Activated CD8-positive, alpha-beta memory T cell treated with anti-CD3 and anti-CD28 coated beads for 36 hours (primary cell): Measurements from ENCODE around the gene ZNF439. TPM values are rescaled to one million over a fixed set of nuclear protein-coding genes. Genes with fewer than 3 reads are reported as not detected.
"Not testable (repeated sequence)": the region's sequence is repeated elsewhere in the genome, so short reads cannot be mapped to it uniquely, and the experiment has no call there.

Source experiments
- CTCF ChIA-PET: fragments of 350-600 bp; sonication (Branson Sonifier 250); formaldehyde crosslinking; loops from one replicate; lab custom pipeline; 2021; ENCODE audit warnings: antibody characterized with exemption; lab: Charles Lee
- POLR2A ChIA-PET: fragments of 350-600 bp; sonication (Branson Sonifier 250); formaldehyde crosslinking; loops from one replicate; lab custom pipeline; 2021; ENCODE audit warnings: antibody characterized with exemption; lab: Charles Lee
- total RNA-seq, 2 experiments: library from RNA; stranded (reverse); gene quantifications; one replicate each; pipeline ENCODE4 v1.2.3, GENCODE V29; 2021

Gene ZNF439
- total RNA-seq, 2 experiments from 2014 or later, result 6.0 to 6.8 TPM

DNA sequence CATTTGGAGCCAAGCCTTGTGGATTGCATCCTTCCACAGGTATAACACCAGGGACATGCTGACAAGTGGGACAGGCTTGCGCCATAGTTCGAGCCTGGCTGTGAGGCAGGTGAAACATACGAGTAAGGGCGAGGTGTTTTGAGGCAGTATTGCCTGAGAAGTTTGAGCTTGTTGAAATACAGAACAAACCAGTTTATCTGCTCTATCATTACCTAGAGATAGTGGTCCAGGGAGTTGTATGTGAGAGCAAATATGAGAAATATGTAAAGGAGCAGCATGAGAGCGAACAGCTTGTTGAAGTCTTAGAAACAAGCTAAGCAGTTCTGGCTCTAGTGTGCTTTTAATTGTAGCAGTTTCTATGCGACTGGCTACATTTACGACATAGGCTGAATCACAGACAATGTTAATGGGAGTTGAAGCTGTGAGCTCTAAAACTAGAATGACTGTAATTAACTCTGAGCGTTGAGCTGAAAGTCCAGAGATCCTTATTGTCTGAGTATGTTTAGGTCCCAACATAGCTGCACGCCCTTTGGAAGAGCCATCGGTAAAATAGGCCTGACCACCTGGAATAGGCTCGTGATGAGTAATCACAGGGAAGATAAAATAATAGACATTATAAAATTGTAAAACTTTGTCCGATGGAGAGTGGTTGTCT, 8.2 kb downstream of the ZNF439 start:
- ChIA-PET CTCF (no interaction called here), POLR2A (no interaction called here)

DNA sequence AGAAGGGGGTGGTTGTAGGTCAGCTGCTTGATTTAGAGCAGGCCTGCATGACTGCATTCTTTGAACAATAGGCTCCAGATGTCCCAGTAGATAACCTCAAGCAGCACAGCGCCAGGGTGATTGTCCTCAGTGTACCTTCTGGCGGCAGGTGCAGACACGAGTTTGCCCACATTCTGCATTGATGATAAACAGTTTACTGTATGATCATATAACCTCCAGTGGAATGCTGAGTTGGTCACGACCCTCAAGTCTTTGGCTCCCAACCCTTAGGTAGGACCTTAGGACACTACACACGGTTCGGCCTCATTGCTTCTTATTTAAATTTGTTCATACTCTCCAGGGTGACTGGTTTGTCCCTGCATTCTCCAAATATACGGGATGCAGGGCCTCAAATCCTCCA, 12.2 kb downstream of the ZNF439 start:
- POLR2A ChIA-PET, result no interaction called here
- CTCF ChIA-PET, result no interaction called here

DNA sequence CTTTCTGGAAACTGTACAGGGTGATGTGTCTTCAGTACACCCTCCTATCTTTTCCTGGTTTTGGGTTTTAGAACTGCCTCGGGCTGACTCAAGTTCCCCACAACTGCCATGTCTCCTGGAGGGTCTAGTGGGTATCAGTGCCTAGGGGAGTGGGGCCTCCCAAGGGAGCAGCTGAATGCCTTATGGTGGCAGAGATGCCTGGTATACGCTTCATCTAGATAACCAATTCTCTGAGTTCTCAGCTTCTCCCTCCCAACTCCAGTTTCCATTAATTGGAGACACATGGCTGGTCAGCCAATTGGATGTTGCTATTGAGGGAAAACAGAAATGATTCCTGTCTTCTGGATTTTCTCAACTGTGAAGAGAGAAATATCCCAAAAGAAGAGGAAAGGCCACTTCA, 12.8 kb downstream of the ZNF439 start:
- ChIA-PET POLR2A (no interaction called here), CTCF (no interaction called here)

DNA sequence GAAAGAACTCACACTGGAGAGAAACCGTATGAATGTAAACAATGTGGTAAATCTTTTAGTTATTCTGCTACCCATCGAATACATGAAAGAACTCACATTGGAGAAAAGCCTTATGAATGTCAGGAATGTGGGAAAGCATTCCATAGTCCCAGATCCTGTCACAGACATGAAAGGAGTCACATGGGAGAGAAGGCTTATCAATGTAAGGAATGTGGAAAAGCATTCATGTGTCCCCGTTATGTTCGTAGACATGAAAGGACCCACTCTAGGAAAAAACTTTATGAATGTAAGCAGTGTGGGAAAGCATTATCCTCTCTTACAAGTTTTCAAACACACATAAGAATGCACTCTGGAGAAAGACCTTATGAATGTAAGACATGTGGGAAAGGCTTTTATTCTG, 19.2 kb downstream of the ZNF439 start:
- POLR2A ChIA-PET, CTCF ChIA-PET: not testable (repeated sequence)

DNA sequence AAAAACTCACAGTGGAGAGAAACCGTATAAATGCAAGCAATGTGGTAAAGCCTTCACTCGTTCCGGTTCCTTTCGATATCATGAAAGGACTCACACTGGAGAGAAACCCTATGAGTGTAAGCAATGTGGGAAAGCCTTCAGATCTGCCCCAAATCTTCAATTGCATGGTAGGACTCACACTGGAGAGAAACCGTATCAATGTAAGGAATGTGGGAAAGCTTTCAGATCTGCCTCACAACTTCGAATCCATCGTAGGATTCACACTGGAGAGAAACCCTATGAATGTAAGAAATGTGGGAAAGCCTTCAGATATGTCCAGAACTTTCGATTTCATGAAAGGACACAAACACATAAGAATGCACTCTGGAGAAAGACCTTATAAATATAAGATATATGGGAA, 19.7 kb downstream of the ZNF439 start:
- ChIA-PET POLR2A (no interaction called here), CTCF (no interaction called here)

DNA sequence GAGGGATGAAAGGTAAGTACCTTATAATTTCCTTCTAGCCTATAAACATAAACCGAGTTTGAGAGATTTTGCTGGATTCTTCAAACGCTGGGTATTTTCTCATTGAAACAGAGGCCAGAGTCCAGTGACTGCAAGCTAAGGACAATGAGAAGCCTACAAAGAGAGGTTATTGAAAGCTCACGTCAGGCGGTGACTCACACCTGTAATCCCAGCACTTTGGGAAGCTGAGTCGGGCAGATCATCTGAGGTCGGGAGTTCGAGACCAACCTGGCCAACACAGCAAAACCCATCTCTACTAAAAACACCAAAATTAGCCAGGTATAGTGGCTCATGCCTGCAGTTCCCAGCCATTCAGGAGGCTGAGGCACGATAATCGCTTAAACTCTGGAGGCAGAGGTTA, 24.1 kb downstream of the ZNF439 start:
- POLR2A ChIA-PET, result no interaction called here
- CTCF ChIA-PET, result interaction anchor here (1.6 kb wide), 1 partner anchor 11 kb away, joined by 3 read pairs; no protein-coding TSS in a partner anchor

DNA sequence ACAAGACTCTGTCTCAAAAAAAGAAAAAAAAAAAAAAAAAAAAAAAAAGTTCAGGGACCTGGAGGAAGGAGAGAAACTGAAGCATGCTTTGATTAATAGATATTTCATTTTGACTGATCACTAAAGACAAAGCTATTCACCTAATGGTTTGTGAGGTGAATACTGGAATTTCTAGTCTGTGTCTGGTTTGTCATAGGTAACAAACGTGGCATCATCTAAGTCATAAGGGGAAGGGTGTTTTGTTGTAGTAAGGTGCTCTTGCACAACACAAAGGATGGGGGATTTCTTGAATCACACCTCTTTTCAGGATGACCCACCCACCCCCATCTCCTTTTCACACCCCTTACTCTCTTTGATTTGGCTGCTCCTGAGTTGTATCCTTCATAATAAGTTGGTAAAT, 25.2 kb downstream of the ZNF439 start:
- POLR2A ChIA-PET, result interaction anchor here (0.7 kb wide), 1 partner anchor 264 kb away, joined by 7 read pairs; no protein-coding TSS in a partner anchor
- CTCF ChIA-PET, result interaction anchor here (0.6 to 1.6 kb wide), 3 partner anchors 10 to 1019 kb away, joined by 3 to 4 read pairs (median 3); no protein-coding TSS in a partner anchor

DNA sequence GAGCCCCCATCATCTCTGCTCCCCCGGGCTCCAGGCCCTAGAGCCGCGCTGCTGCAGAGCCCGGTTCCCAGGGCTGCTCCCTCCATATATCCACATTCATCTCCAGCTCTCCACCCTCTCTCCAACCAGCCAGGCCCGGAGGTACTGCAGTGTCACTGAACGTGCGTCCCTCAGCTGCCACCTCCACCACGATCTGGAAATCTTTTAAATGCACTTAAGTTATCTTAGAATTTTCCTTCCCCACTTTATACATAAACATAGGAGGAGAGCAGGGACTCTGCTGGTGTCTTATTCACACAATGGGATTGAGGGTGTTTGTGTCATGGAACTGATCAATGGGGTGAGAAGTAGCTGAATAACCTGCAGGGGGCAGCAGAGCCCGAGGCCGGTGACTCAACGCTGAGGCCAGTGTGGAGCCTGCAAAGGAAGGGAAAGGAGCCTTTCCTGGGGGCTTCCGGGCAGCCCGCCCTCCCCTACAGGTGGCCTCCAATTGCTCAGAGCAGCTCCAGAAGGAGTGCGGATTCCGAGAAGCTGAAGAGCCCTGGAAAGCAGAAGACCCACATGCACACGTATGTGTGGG, 31.3 kb downstream of the ZNF439 start:
- CTCF ChIA-PET, result interaction anchor here (0.7 to 3.4 kb wide), 9 partner anchors 8 to 175 kb away, joined by 3 to 12 read pairs (median 4); partner anchors contain the start of genes ZNF491 and ZNF69
- POLR2A ChIA-PET, result interaction anchor here (0.5 kb wide), 1 partner anchor 817 kb away, joined by 12 read pairs; the partner anchor contains the start of gene FBXW9

DNA sequence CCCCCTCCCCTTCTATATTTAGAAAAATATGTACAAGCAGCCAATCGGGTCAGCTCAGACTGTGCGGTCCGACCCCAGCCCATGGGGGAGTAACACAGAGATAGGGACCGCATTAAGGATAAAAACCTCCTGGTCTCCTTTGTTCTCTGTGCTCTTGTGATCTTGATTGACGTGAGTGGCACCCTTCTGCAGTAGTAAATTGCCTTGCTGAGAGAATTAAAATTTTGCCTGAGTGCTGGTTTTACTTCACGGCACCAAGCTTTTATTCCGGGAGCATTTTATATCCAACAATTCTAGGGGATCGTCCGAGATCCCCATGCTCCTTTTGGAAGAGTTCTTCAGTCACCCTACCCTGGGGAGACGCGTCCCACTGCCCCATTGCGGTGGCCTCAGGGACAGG, 32.1 kb downstream of the ZNF439 start:
- ChIA-PET POLR2A (no interaction called here), CTCF (interaction anchor here (0.7 to 3.4 kb wide), 9 partner anchors 43 to 260 kb away, joined by 3 to 12 read pairs (median 4); partner anchors contain the start of gene ZNF491)

DNA sequence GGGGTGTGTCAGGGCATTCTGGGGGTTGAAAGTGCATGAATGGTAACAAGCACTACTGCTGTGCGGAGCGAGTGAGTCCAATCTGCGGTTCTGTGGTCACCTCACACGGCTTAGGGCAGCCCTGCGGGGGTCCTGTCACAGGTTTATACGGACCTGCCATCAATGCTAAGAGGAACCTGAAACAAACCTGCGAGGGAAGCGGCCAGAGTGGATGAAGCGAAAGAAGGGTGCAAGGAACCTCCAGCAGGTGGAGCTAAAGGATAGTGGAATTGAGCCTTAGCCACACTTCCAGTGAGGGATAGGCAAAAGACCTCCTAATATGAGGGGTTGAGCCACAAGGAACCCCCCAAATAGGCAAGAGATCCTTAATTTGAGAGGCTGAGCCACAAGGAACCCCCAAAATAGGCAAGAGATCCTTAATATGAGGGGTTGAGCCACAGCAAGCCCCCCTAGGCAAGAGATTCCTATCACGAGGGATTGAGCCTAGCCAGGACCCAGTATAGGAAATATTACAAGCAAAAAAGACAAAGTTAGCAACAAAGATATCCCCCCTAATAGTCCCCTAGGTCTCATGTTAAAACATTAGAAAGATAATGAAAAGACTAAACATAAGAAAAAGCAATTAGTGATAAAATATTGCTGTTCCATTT, 32.8 kb downstream of the ZNF439 start:
- CTCF ChIA-PET, result interaction anchor here (0.9 to 3.4 kb wide), 9 partner anchors 11 to 260 kb away, joined by 3 to 12 read pairs (median 5); partner anchors contain the start of gene ZNF491
- POLR2A ChIA-PET, result interaction anchor here (0.6 kb wide), 1 partner anchor 84 kb away, joined by 3 read pairs; no protein-coding TSS in a partner anchor

DNA sequence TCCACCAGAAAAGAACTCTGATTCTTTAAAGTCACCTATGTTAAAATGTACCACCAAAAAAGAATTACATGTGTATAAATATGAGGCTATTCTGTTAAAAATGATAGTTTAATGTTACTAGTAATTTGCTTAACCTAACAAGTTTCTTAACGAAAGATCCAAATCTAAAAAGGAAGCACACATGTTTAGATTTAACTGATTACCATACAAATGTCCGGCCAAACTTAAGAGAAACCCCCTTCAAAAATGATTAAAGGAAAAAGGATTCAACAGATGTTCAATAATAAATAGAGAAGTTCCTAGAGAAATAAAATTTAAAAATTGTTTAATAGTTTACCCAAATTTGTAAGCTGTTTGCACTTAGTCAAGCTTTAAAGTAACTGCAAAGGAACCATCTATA, 34.1 kb downstream of the ZNF439 start:
- ChIA-PET POLR2A (no interaction called here), CTCF (interaction anchor here (0.7 to 3.4 kb wide), 3 partner anchors 41 to 177 kb away, joined by 3 to 12 read pairs (median 5); partner anchors contain the start of gene ZNF491)

DNA sequence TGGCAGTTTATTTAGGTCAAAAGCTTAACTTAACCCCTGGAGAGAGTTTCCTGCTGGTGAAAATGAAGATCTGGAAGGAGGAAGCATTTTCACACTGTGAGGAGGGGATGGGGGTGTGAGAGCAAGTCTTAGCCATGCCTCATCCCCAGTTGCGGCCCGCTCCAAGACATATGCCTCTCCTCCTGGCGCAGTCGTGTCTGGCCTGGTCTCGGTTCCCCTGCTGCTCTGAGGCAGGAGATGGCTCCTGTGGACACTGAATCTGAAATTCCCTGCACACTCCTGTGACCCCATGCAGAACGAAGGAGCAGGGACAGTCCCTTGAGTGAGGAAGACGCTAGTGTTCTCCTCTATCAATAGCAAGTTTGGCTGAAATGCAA, 38.7 kb downstream of the ZNF439 start:
- CTCF ChIA-PET, result interaction anchor here (0.7 to 0.9 kb wide), 2 partner anchors 8 to 90 kb away, joined by 3 read pairs; no protein-coding TSS in a partner anchor
- POLR2A ChIA-PET, result no interaction called here

DNA sequence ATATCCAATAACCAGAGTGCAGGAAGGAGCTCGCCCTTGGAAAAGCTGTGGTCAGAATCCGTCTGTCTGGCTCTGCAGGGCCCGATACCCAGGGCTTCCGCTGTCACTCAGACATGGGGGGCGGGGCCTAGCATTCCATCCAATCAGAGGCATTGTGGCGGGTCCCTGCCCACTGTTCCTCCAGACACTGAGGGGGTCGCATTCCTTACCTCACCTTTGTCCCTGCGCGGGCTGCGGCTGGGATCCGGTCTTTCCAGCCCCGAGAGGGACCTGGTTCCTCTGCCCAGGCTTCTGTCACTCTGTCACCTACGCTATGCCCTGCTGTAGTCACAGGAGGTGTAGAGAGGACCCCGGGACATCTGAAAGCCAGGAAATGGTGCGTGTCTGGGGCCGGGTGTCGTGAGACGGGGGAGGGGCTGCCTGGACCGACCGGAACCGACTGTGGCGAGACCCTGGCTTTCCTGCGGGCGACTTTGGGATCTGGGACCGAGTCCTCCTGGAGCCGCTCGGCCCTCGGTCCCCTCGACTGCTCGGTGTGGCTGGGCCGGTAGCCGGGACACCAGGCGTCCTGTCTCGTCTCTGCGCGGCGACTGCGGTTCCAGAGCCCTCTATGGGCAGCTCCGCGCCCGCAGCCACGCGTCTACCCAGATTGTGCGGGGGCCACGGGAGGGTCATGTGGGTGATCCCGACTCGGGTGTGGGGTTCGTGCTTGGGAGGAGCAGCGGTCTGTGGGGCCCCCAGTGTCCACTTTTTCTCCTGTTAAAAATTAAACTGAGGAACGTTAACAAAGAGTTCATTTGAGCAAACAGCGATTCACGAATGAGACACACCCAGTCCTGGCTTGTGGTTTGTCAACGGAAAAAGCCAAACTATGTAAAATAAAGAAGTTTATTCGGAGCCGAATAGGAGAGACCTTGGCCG, 39.3 kb downstream of the ZNF439 start, which contains the start of gene ZNF69:
ZNF69 (plus strand) TSS at position 172 of the 921 bp plus-strand sequence; CDS start at position 314, 142 bp downstream.
- CTCF ChIA-PET, result interaction anchor here (0.7 kb wide), 1 partner anchor 8 kb away, joined by 3 read pairs; no protein-coding TSS in a partner anchor
- POLR2A ChIA-PET, result interaction anchor here (0.6 kb wide), 1 partner anchor 165 kb away, joined by 5 read pairs; the partner anchor contains the start of gene ZNF878

DNA sequence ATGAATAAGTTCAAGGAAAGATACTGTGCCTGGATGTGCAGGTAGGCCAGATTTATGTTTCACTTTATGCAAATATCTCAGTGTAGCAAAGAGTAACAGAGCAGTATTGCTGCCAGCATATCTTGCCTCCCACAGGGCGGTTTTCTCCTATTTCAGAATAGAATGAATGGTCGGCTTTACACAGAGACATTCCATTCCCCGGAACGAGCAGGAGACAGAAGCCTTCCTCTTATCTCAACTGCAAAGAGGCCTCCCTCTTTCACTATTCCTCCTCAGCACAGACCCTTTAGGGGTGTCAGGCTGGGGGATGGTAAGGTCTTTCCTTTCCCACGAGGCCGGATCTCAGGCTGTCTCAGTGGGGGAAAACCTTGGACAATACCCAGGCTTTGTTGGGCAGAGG, 41.4 kb downstream of the ZNF439 start:
- CTCF ChIA-PET, POLR2A ChIA-PET: not testable (repeated sequence)

DNA sequence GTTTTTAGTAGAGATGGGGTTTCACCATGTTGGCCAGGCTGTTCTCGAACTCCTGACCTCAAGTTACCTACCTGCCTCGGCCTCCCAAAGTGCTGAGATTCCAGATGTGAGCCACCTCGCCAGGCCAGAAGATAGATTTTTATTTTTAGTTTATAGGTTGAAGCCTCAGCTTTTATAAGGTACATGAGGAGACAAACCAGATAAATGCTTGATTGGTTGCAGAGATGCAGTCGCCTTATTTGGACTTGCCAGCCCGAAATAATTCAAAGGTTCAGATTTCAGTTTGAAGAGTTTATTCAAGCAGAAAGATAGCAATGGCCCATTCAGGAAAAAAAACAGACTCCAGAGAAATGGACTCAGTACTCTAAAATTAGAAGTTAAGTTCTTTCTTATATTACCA, 42.1 kb downstream of the ZNF439 start:
- CTCF ChIA-PET, result no interaction called here
- POLR2A ChIA-PET, result no interaction called here

DNA sequence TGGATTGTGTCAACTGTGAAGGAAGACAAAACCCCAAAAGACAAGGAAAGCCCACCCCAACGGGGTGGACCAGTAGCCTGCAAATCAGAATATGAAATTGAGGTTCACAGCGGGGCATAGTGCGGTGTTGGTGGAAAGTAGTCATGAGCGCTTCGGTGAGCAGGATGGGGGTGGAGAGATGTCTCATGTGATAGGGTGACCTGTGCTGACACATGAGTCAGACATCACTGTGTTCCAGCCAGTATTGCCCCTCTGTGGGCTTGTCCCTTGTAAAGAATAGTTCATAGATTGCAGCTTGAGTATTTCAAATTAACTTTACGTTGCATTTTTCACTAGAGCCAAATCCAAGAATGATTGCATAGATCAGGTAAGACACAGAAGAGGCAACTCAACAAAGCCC, 46.3 kb downstream of the ZNF439 start:
- CTCF ChIA-PET, result no interaction called here
- POLR2A ChIA-PET, result no interaction called here

DNA sequence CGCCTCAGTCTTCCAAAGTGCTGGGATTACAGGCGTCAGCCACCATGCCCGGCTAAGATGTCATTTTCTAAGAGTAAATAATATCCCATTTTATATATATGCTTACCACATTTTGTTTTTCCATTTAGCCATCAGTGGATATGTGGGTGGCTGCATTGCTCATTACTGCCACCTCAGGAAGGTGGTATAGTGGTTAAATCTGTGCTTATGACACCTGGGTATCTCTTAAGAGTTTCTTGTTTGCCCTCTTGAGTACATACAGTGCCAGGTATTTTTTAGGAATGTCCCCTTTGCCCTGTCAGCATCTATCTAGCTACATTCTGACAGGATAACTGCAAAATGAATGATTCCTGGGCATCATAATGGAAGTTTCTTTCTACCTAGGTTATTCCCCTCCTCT, 53.7 kb downstream of the ZNF439 start:
- ChIA-PET POLR2A (no interaction called here), CTCF (no interaction called here)

DNA sequence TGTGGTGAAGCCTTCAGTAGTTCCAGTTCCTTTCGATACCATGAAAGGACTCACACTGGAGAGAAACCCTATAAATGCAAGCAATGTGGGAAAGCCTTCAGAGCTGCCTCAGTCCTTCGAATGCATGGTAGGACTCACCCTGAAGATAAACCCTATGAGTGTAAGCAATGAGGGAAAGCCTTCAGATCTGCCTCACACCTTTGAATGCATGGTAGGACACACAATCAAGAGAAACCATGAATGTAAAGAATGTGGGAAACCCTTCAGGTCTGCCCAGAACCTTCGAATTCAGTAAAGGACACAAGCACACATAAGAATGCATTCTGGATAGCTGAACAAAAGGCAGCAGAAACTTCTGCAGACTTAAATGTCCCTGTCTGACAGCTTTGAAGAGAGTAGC, 57.4 kb downstream of the ZNF439 start:
- POLR2A ChIA-PET, result no interaction called here
- CTCF ChIA-PET, result no interaction called here

DNA sequence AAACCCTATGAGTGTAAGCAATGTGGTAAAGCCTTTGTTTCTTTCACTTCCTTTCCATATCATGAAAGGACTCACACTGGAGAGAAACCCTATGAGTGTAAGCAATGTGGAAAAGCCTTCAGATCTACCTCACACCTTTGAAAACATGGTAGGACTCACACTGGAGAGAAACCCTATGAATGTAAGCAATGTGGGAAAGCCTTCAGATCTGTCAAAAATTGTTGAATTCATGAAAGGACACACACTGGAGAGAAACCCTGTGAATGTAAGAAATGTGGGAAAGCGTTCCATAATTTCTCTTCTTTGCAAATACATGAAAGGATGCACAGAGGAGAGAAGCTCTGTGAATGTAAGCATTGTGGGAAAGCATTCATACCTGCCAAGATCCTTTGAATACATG, 63.4 kb downstream of the ZNF439 start:
- POLR2A ChIA-PET, CTCF ChIA-PET: not testable (repeated sequence)
